B cell (primary cell): ENCODE results near the gene HDHD5. TPM values are rescaled to one million over a fixed set of nuclear protein-coding genes. Genes with fewer than 3 reads are reported as not detected.
A peak's percentile ranks its signal among the peaks of the same experiment; 100 is the strongest.

Experiments
- ATAC-seq: fragments of 200-7000 bp; cut with Tn5 transposase; one replicate; pipeline ENCODE4 v1.10.0; 2021; ENCODE audit warnings: low read depth, mild to moderate bottlenecking, moderate number of reproducible peaks, moderate library complexity
- CTCF ChIA-PET: fragments of 350-600 bp; sonication (Branson Sonifier 250); formaldehyde crosslinking; loops from one replicate; lab custom pipeline; 2021; ENCODE audit warnings: antibody characterized with exemption, inconsistent platforms; lab: Charles Lee
- POLR2A ChIA-PET: fragments of 350-600 bp; sonication (Branson Sonifier 250); formaldehyde crosslinking; loops from one replicate; lab custom pipeline; 2021; ENCODE audit warnings: antibody characterized with exemption; lab: Charles Lee
- DNase-seq: peaks from one replicate; pipeline ENCODE4 v3.0.0; 2013
- H2AFZ ChIP-seq: 2 replicates; pipeline ENCODE4 v1.6.1; 2012; ENCODE audit warnings: mild to moderate bottlenecking, low read depth, low read length; ENCODE audit not compliant: insufficient read depth, poor library complexity, severe bottlenecking
- H3K27ac ChIP-seq, 2 donors: 1 replicate in 1 of 2; 2 replicates in 1 of 2; pipeline ENCODE4 v1.5.1; 2012 to 2013; ENCODE audit warnings: low read length in 2 of 2, mild to moderate bottlenecking in 2 of 2, moderate library complexity in 1 of 2
- H3K27me3 ChIP-seq, 4 experiments: fragments of 200-600 bp in 1 of 4; sonication (generic) in 1 of 4; replicated peaks in 1 of 4; 1 replicate in 2 of 4; 2 replicates in 2 of 4; pipeline versions ENCODE4 v1.6.1 to v1.7.0; 2013 to 2016; ENCODE audit warnings: low read length in 3 of 4, mild to moderate bottlenecking in 2 of 4, mixed read lengths in 1 of 4, moderate library complexity in 1 of 4; ENCODE audit not compliant: insufficient read depth in 4 of 4, control insufficient read depth in 3 of 4; ENCODE audit errors: control extremely low read depth in 1 of 4
- H3K36me3 ChIP-seq, 2 experiments: replicated peaks in 1 of 2; 1 replicate in 1 of 2; 2 replicates in 1 of 2; pipeline versions ENCODE4 v1.6.1 to v1.7.1; 2013; ENCODE audit warnings: low read length in 1 of 2; ENCODE audit not compliant: insufficient read depth in 2 of 2, control insufficient read depth in 1 of 2; ENCODE audit errors: control extremely low read depth in 1 of 2, extremely low read depth in 1 of 2
- H3K4me1 ChIP-seq, 2 donors: fragments of 200-600 bp in 1 of 2; sonication (generic) in 1 of 2; 1 replicate in 1 of 2; 2 replicates in 1 of 2; pipeline versions ENCODE4 v1.5.1 to v1.6.1; 2013 to 2017; ENCODE audit warnings: low read length in 2 of 2; ENCODE audit not compliant: control insufficient read depth in 2 of 2, insufficient read depth in 2 of 2
- H3K4me2 ChIP-seq: replicated peaks from 2 replicates; pipeline ENCODE3; 2012; ENCODE audit warnings: mild to moderate bottlenecking, low read depth, low read length; ENCODE audit not compliant: poor library complexity, severe bottlenecking
- H3K4me3 ChIP-seq, 5 experiments: fragments of 200-600 bp in 1 of 5; sonication (generic) in 1 of 5; 1 replicate in 3 of 5; 2 replicates in 2 of 5; pipeline versions ENCODE4 v1.5.1 to v1.7.0; 2011 to 2016; ENCODE audit warnings: low read length in 4 of 5, mild to moderate bottlenecking in 4 of 5, low read depth in 2 of 5, control low read depth in 1 of 5, moderate library complexity in 1 of 5; ENCODE audit not compliant: insufficient read depth in 1 of 5; ENCODE audit errors: control extremely low read depth in 1 of 5, extremely low read depth in 1 of 5
- H3K79me2 ChIP-seq: fragments of 200-600 bp; sonication (generic); one replicate; pipeline ENCODE4 v1.6.0; 2016; ENCODE audit warnings: low read length; ENCODE audit not compliant: control insufficient read depth, insufficient read depth
- H3K9ac ChIP-seq: fragments of 200-600 bp; sonication (generic); 2 replicates; pipeline ENCODE4 v1.6.1; 2017; ENCODE audit warnings: mild to moderate bottlenecking, low read length, moderate library complexity
- H3K9me3 ChIP-seq, 3 donors: one replicate each; pipeline versions ENCODE4 v1.6.1 to v1.7.1; 2013; ENCODE audit warnings: low read length in 2 of 3; ENCODE audit not compliant: control insufficient read depth in 2 of 3, insufficient read depth in 1 of 3; ENCODE audit errors: control extremely low read depth in 1 of 3
- H4K20me1 ChIP-seq: 2 replicates; pipeline ENCODE4 v1.6.0; 2012; ENCODE audit warnings: mild to moderate bottlenecking, low read length; ENCODE audit not compliant: insufficient read depth, control insufficient read depth, poor library complexity, severe bottlenecking
- H3K27ac Mint-ChIP-seq: one replicate; pipeline ENCODE4 v1.8.0; 2021; ENCODE audit warnings: mixed read lengths
- H3K27me3 Mint-ChIP-seq: one replicate; pipeline ENCODE4 v1.8.0; 2021; ENCODE audit warnings: mixed read lengths
- H3K4me1 Mint-ChIP-seq: one replicate; pipeline ENCODE4 v1.8.0; 2021; ENCODE audit warnings: mixed read lengths
- H3K4me3 Mint-ChIP-seq: one replicate; pipeline ENCODE4 v1.8.0; 2021; ENCODE audit warnings: mixed read lengths
- H3K9me3 Mint-ChIP-seq: one replicate; pipeline ENCODE4 v1.8.0; 2022; ENCODE audit warnings: mixed read lengths; ENCODE audit not compliant: insufficient read depth
- CTCF ChIP-seq: fragments of 200-600 bp; IDR thresholded peaks from one replicate; pipeline ENCODE4 v1.8.0; 2022; ENCODE audit warnings: antibody characterized with exemption, mild to moderate bottlenecking
- EZH2 ChIP-seq: IDR thresholded peaks from 2 replicates; pipeline ENCODE4 v1.6.1; 2012; ENCODE audit warnings: borderline replicate concordance, low read depth, mild to moderate bottlenecking, moderate library complexity, low read length; ENCODE audit not compliant: insufficient read depth, poor library complexity, severe bottlenecking
- WGBS: methylation state at CpG from one replicate; pipeline ENCODE4 v1.1.5; 2013; ENCODE audit warnings: missing lambda C conversion rate; ENCODE audit not compliant: insufficient coverage; 5-methylcytosine and 5-hydroxymethylcytosine counted together
- intact Hi-C: fragments of 100-400 bp; cut with micrococcal nuclease; formaldehyde crosslinking; loops from one replicate; pipeline ENCODE4 v1.10.0; 2022
- polyA plus RNA-seq: library from polyadenylated mRNA; depleted of rRNA; stranded (reverse); fragments of >200 nt; gene quantifications from 2 replicates; pipeline ENCODE4 v1.2.3, GENCODE V29; 2012
- total RNA-seq, 2 donors: library from RNA; stranded (reverse); fragments of 120-200 nt in 1 of 2; gene quantifications; 1 replicate in 1 of 2; 2 replicates in 1 of 2; pipeline versions ENCODE4 v1.2.3 to v1.2.4, GENCODE V29; 2013 to 2022

HDHD5 gene
- total and polyA plus RNA-seq, 2 donors (not counting 1 experiment from before 2014, with no cell fraction given) = 17.7 to 37.7 TPM

DNA sequence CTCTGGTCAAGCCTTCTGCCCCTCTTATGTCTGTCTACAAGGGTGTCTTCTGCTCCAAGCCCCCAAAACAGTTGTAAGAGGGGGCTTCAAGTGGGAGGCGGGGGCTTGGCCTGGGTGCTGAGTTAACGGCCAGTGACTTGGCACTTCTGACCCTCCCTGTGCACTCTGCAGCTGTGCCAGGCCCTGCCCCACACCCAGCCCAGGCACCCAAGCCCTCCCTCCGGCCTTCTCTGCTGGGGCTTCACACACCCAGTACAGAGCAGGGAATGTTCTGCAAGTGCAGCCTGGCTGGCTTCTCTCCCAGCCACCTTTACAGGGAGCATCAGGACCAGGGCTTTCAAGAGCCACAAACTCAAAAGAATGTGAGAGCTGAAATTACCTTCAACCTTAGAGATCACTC, 41.7 kb downstream of the HDHD5 start:
- Mint-ChIP-seq H3K27me3 (peaks cover 21% of the 10 kb centered on the region), H3K9me3 (no peaks in the 10 kb centered on the region), H3K4me1 (peaks cover 41% of the 10 kb centered on the region), H3K27ac (no peak overlapping the region), H3K4me3 (peak overlapping the region; percentile 44)
- DNase-seq = no peak
- CTCF ChIA-PET = no interaction called here
- Histone ChIP-seq H3K4me1 (peaks cover 34 to 40% of the 10 kb centered on the region in 2 donors), H3K4me2 (peak overlapping the region; percentile 42), H3K79me2 (no peaks in the 10 kb centered on the region), H3K9ac (no peak overlapping the region), H3K36me3 (no peaks in the 10 kb centered on the region), H3K27ac (no peak overlapping the region), H3K4me3 (no peak overlapping the region), H4K20me1 (no peaks in the 10 kb centered on the region), H3K9me3 (peaks cover 0 to 10% (median 0%) of the 10 kb centered on the region in 3 donors), H3K27me3 (peaks cover 0 to 29% (median 11%) of the 10 kb centered on the region in 4 experiments), H2AFZ (no peak overlapping the region)
- TF ChIP-seq EZH2 (no peak), CTCF (no peak)
- POLR2A ChIA-PET = interaction anchor here (0.6 kb wide), 1 partner anchor 841 kb away, joined by 5 read pairs; no protein-coding TSS in a partner anchor
- WGBS = 20% methylated on average over 3 of the region's 3 CpGs
- ATAC-seq = no peak
- intact Hi-C loops = no loop called here

DNA sequence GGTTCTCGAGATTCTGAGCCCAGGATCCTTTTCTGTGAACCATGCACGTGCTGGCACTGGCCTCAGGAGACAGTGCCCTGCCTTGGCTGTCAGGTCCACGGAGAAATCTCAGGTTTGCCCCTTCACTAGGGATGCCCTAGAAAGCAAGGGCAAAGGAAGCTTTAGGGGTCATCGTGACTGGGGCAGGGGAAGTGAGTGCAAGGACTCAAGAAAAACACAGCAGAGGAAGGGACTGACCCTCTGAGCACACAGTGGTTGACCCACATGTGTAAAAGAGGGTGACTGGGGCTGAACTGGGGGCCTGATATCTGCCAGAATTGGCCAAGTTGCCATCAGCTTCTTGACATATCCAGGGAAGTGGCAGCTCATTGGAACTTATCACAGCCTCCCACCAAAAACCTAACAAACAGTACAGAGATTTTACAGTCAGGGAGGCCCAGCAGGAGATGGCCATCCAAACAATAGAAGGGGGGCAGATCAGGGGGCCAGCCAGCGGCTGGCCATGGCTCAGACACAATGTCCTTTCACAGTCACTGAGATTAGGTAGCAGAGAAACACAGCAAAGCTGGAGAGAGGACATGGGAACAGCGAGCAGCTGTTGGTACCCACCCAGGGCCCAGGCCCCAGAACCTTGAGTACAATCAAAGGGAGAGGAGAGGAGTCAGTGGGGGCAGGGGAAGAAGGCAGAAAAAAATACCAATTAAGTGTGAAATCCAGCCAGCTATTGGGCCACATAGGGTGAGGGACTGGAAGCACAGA, 42.3 kb downstream of the HDHD5 start:
- H3K9me3 Mint-ChIP-seq = no peaks in the 10 kb centered on the region
- no peak overlapping the region for H3K4me2 ChIP-seq
- H3K27me3 Mint-ChIP-seq = peaks cover 17% of the 10 kb centered on the region
- no peaks in the 10 kb centered on the region for H4K20me1 ChIP-seq
- H3K27ac ChIP-seq = no peak overlapping the region
- H3K27me3 ChIP-seq = peaks cover 0 to 22% (median 7%) of the 10 kb centered on the region in 4 experiments
- peaks cover 30 to 38% of the 10 kb centered on the region in 2 donors for H3K4me1 ChIP-seq
- no peak overlapping the region for H2AFZ ChIP-seq
- intact Hi-C loops = no loop called here
- H3K27ac Mint-ChIP-seq = no peak overlapping the region
- H3K4me1 Mint-ChIP-seq = peaks cover 37% of the 10 kb centered on the region
- no peak overlapping the region for H3K4me3 ChIP-seq
- ChIA-PET CTCF (interaction anchor here (1.7 kb wide), 1 partner anchor 42 kb away, joined by 4 read pairs; no protein-coding TSS in a partner anchor), POLR2A (no interaction called here)
- no peaks in the 10 kb centered on the region for H3K36me3 ChIP-seq
- no peaks in the 10 kb centered on the region for H3K79me2 ChIP-seq
- peaks cover 0 to 4% (median 0%) of the 10 kb centered on the region in 3 donors for H3K9me3 ChIP-seq
- no peak overlapping the region for H3K4me3 Mint-ChIP-seq
- 31% methylated on average over 6 of the region's 6 CpGs for WGBS
- DNase-seq = no peak
- no peak for ATAC-seq
- H3K9ac ChIP-seq = no peak overlapping the region
- TF ChIP-seq EZH2 (no peak), CTCF (no peak)
